ENCODE measurements around the gene NOL9.
"Not testable (repeated sequence)": the region's sequence is repeated elsewhere in the genome, so short reads cannot be mapped to it uniquely, and the experiment has no call there.

NOL9 gene

DNA sequence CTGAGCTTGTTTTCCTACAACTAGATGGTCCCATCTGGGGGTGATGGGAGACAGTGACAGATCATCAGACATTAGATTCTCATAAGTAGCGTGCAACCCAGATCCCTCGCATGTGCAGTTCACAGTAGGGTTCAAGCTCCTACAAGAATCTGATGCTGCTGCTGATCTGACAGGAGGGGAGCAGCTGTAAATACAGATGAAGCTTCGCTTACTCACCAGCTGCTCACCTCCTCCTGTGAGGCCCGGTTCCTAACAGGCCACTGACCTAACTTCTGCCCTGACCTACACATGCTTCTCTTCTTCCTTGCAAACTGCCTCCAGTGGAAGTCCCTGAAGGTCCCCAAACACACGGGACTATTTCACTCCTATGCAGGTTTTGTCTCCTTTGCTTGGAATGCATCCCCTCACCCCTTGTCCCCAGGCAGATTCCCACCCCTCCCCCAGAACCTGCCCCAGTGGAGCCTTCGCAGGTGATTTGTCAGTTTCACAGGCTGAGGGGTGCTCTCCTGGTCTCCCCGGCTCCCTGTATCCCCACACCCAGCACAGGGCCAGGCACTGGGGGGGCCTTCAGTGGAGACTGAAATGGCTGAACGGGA lies 19.8 kb upstream of the NOL9 start:
- in situ Hi-C loops (cut with MboI; ENCODE audit: low sequenced_read_pairs), result no loop called here

DNA sequence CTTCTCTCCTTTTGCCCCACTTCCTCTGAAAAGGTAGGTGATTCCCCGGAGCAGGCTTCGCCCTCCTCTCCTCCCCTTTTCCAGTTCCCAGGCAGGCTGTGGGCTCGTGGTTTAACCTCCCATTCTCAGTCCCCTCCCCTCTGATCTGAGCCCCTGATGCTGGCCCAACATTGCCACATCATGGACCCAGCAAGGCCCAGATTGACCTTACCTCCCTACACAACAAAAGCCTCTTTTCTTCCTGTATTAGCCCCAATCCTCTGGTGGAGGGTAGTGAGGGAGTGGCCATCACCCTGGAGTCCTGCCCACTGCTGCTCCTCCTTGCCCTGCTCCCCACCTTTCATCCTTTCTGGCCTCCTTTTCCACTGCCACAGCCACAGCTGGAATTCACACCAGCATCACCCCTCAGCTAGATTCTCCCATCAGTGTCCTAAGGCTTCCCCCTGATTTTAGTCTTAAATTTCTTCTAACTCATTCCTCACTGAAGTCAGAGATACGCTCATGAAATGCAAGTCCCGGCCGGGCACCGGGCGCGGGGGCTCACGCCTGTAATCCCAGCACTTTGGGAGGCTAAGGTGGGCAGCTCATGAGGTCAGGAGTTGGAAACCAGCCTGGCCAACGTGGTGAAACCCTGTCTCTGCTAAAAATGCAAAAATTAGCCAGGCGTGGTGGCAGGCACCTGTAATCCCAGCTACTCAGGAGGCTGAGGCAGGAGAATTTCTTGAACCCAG lies 18.5 kb upstream of the NOL9 start:
- in situ Hi-C loops (cut with MboI; ENCODE audit: low sequenced_read_pairs), result no loop called here

DNA sequence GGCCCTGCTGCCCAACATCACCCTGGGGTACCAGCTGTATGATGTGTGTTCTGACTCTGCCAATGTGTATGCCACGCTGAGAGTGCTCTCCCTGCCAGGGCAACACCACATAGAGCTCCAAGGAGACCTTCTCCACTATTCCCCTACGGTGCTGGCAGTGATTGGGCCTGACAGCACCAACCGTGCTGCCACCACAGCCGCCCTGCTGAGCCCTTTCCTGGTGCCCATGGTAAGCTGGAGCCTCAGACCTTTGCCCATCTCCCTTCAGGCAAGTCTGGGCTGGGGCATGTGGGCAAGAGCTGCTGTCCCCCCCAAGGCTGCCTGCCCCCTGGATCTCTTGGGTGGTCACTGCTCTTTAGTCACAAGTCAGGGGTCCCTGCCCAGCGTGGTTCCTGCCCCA lies 16.7 kb upstream of the NOL9 start:
- in situ Hi-C loops (cut with MboI; ENCODE audit: low sequenced_read_pairs), result no loop called here

DNA sequence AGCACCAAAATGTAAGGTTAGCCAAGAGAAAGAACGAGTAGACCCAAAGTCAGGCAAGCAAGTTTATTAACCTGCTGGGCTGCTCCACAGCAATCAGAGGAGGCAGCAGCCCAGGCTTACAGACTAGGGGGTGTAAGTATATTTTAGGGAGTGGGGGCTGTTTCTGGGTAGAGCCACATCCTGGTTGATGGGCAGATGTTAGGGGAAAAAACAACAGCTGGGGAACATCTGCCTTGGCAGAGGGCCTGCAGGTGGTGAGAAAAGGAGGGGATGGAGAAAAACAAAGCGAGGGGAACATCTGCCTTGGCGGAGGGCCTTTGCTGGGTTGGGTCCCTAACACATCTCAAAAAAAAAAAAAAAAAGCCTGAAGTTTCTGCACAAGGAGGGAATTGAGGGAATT lies 15.8 kb upstream of the NOL9 start:
- in situ Hi-C loops (cut with MboI; ENCODE audit: low sequenced_read_pairs), result no loop called here

DNA sequence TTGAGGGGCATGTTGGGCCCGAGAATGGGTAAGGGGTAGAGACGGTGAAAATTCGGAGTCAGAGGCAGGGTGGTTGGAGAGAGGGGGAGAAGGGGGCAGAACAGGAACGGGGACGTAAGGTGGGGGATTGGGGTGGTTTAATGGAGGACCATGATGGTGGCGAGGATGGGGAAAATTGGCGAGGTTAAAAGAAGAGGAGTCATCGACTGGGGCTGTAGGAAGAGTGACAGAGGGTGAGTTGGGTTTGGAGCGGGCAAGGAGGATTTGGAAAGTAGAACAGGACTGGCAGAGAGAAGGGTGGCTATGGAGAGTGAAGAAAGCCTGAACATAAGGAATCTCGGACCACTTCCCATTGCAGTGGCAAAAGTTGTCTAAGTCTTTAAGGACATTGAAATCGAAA lies 14.7 kb upstream of the NOL9 start:
- in situ Hi-C loops (cut with MboI; ENCODE audit: low sequenced_read_pairs), result no loop called here

DNA sequence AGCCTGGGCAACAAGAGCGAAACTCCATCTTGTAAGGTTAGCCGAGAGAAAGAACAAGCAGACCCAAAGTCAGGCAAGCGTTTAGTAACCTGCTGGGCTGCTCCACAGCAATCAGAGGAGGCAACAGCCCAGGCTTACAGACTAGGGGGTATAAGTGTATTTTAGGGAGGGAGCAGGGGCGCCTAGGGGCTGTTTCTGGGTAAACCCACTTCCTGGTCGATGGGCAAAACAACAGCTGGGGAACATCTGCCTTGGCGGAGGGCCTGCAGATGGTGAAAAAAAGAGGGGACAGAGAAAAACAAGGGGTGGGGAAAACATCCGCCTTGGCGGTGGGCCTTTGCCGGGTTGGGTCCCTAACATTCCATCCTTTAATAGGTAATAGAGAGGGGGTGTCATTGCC lies 6.0 kb upstream of the NOL9 start:
- in situ Hi-C loops (cut with MboI; ENCODE audit: low sequenced_read_pairs), result no loop called here

DNA sequence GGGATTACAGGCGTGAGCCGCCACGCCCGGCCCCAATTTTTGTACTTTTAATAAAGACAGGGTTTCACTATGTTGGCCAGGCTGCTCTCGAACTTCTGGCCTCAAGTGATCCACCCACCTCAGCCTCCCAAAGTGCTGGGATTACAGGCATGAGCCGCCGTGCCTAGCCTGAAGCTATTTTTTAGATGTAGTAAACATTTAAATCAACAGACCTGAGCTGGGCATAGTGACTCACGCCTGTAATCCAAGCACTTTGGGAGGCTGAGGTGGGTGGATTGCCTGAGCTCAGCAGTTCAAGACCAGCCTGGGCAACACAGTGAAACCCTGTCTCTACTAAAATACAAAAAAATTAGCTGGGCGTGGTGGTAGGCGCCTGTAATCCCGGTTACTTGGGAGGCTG lies 4.8 kb upstream of the NOL9 start:
- in situ Hi-C loops (cut with MboI; ENCODE audit: low sequenced_read_pairs), result not testable (repeated sequence)

DNA sequence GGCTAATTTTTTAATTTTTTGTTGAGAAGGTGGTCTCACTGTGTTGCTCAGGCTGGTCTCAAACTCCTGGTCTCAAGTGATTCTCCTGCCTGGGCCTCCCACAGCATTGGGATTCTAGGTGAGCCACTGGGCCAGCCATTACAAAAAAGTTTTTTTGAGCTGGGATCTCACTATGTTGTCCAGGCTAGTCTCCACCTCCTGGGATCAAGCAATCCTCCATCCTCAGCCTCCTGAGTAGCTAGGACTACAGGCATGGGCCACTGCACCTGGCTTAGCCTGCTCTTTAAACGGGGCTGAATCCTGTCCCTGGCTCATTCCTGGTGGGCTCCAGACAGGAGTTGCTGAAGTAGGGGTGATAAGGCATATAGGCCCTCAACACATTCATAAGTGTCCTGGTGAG lies 3.3 kb upstream of the NOL9 start:
- in situ Hi-C loops (cut with MboI; ENCODE audit: low sequenced_read_pairs), result no loop called here

DNA sequence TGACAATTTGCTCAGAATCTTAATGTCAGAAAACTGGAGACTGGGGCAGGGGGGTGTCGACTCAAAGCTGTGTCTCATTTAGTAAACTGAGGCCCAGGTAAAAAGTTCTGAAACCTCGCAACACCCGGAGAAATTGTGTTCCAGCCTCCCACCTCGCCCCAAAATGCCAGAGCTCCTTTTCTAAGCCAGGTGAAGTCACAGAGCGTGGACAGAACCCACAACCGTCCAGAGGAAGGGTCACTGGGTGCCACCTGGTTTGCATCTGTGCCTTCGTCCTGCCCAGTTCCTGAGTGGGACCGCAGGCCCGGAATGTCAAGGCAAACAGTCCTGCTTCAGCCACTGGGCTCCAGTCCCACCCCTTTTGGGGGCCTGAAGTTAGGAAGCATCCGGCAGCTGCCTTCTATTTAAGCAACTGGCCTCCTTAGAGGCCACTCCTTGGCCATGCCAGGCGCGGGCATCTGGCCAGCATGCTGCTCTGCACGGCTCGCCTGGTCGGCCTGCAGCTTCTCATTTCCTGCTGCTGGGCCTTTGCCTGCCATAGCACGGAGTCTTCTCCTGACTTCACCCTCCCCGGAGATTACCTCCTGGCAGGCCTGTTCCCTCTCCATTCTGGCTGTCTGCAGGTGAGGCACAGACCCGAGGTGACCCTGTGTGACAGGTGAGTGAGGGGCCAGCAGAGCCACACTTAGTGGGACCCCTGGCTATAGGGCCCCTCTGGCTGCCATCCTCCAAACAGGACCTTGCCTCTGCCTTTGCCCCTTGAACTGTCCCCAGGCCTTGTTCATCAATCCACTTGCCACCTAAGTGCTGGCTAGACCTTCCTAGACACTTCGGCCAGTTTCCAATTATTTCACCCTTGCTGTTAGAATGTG lies 830 bp upstream of the NOL9 start, which contains the start of gene TAS1R1:
TSS of gene TAS1R1 (plus strand) at position 401 of the 872 bp plus-strand sequence. CDS start at position 468, 67 bp downstream.
- in situ Hi-C loops (cut with MboI; ENCODE audit: low sequenced_read_pairs), result no loop called here

DNA sequence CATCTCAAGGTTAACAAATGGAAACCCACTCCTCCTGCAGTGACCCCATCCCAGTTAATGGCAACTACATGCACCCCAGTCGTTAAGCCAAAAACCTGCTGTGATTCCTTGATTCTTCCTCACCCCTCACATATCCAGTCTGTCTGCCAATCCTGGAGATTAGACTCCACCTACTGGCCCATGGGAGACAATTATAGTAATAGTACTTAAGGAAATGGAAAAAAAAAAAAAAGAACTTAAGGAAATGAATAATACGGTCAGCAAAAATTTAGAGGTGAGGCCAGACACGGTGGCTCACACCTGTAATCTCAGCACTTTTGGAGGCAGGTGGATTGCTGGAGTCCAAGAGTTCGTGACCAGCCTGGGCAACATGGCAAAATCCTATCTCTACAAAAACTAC lies 7.0 kb downstream of the NOL9 start:
- in situ Hi-C loops (cut with MboI; ENCODE audit: low sequenced_read_pairs), result no loop called here

DNA sequence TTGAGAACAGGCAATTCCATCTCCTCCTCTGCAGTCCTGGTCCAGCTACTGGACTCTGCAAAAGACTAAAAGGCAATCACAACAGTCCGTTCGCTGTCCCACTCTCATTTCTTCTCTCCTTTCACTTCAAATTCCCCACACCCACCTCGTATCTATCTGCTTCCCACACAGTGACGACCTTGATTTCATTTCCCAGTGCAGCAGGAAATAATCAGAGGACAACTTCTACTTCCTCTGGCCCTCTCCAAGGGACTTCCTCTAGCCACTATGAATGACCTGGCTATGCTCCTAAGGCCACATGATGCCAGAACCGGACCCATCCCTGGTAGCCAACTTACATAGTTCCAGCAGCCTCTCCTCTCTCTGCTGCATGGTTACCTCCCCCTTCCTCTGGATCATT lies 8.0 kb downstream of the NOL9 start:
- in situ Hi-C loops (cut with MboI; ENCODE audit: low sequenced_read_pairs), result no loop called here

DNA sequence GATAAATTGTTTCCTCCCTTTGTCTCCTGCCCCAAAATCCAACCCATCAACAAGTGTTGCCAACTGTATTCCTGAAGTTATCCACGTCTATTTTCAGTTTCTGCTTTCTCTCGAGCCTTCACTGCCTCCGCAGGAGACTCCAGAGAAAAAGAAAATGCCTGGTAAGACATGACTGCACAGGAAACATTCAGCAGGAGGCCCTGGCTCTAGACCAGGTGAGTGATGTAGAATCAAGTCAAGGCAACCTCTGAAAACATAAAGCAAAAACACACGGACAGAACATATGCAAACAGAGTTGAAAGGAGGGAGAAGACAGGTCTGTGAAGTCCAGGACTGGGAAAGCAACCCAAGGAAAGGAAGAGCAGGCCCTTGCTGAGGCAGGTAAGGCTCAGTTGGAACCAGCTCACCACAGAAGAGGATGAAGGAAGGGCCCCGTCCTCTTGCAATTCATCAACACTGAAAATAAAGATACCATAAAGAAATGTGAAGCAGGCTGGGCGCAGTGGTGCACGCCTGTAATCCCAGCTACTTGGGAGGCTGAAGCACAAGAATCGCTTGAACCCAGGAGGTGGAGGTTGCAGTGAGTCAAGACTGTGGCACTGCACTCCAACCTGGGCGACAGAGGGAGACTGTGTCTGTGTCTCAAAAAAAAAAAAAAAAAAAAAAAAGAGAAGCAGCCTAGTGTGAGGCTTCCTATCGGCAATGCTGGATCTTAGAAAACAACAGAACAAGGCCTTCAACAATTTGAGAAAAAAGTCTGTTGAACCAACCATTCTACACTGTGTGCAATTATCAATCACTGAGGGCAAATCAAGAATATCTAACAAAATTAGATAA lies 8.8 kb downstream of the NOL9 start:
- in situ Hi-C loops (cut with MboI; ENCODE audit: low sequenced_read_pairs), result no loop called here

DNA sequence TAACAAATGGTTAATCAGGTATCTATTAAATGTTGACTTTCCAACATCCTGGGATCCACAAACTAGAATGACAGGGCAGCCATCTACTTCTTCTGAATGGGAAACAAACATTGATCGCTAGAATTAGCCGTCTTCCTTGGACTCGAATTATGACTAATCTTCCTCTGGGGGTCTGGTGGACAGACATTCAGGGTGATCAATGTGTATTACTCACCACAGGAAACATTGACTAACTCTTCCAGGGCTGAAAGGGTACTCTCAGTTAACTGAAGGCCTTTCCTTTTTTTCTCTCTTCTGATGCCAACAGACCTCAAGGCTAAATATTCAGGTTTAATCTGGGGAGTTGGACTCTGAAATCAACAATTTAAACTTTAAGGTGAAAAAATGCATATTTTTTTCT lies 9.5 kb downstream of the NOL9 start:
- in situ Hi-C loops (cut with MboI; ENCODE audit: low sequenced_read_pairs), result no loop called here

DNA sequence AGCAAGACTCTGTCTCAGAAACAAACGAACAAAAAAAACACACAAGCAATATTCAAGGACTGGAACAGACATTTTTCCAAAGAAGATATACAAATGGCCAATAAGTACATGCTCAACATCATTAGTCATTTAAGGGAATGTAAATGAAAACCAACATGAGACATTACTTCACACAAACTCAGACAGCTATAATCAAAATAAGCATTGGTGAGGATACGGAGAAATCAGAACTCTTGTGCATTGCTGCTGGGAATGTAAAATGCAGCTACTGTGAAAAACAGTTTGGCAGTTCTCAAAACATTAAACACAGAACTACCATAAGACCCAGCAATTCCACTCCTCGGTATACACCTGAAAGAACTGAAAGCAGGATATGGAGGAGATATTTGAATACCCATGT lies 15.4 kb downstream of the NOL9 start:
- in situ Hi-C loops (cut with MboI; ENCODE audit: low sequenced_read_pairs), result no loop called here

DNA sequence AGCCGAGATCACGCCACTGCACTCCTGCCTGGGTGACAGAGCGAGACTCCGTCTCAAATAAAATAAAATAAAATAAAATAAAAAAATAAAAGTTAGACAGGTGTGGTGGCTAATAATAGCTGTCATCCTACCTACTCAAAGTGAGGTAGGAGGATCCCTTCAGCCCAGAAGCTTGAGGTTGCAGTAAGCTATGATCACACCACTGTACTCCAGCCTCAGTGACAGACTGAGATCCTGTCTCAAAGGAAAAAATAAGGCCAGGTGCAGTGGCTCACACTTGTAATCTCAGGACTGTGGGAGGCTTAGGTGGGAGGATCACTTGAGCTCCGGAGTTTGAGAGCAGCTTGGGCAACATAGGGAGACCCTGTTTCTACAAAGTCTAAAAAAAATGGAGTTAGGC lies 18.0 kb downstream of the NOL9 start:
- in situ Hi-C loops (cut with MboI; ENCODE audit: low sequenced_read_pairs), result no loop called here

DNA sequence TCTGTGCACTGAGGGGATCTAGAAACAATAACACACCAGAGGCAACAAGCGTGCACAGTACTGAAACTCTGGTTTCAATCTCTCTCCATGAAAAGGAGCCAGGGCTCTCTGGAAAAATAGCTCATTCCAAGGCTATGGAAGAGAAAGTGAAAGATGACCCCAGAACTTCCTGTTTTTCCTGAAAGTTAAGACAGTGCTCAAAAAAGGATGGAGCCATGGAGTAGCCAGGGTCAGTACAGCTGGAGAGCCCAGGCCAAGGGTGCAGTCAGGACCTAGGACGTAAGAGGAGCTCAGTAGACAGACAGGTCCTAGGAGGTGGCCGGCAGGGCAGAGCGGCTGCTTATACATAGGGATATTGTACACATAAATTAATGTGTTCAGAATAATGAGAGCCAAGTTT lies 19.1 kb downstream of the NOL9 start:
- in situ Hi-C loops (cut with MboI; ENCODE audit: low sequenced_read_pairs), result no loop called here

DNA sequence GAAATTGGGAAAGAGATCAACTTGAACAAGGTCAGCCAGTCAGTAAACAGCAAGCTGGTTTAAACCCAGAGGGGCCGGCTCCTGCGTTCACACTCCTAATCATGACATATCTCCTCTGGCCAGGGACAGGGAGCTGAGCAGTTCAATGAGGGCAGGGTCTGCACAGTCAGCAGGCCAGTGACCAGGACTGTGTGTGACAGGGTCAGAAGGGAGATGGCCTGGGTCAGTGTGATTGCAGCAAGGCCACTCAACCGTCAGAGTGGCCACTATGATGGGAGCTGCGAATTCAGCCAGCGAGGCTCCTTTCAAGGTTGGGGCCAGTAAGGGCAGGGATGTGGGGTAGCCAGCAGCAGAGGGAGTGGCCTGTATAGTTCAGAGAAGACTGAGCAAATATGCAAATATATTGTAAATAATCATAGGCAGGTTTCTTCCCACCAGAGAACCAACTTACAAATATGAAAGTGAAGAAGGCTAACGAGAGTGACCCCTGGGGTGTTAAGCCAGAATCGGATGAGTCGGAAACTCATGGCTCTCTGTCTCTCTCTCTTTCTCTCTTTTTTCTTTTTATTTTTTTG lies 20.0 kb downstream of the NOL9 start:
- in situ Hi-C loops (cut with MboI; ENCODE audit: low sequenced_read_pairs), result no loop called here

DNA sequence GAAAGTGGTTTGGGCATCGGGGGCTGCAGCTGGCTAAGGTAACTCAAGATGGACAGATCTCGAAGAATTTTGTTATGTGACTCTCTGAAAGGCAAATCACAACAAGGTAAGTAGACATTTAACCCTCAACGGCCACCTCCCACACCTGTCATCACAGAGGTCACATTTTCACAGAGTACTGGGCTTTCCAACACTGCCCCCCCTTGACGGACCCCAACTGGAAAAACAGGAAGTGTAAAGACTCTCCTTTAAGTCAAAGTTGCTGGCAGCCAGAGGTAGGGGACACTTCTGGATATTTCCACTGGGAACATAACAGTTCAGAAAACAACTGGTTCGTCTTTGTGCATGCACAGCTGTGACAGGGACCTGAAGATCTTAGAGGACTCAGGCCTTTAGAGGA lies 22.3 kb downstream of the NOL9 start:
- in situ Hi-C loops (cut with MboI; ENCODE audit: low sequenced_read_pairs), result no loop called here

DNA sequence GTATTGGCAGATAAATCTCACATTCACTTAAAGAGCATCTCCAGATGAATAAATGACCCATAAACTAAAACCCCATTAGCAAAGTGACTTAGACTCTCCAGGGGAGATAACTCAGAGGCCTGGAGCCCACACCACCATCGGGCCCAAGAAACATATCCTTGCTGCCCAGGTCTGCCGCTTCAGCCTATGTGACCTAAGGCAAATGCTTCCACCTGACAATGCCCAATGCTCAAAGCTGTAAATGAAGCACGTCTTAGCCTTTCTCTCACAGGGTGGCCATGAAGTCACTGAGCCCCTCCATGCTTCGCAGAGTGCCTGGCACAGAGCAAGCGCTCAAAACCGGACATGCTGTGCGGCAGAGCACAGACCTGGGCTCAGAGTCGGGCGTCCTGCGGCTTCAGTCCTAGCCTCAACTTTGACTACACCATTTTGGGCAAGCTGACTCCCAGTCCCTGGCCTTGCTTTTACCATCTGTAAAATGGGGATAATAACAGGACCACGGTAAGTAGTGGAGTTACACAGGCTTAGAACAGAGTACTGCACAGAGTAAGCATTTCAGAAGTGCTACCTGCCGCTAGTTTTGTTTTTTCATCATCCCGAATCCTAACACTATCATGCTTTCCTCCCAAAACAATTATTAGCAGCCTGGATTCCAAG lies 23.7 kb downstream of the NOL9 start:
- in situ Hi-C loops (cut with MboI; ENCODE audit: low sequenced_read_pairs), result no loop called here

DNA sequence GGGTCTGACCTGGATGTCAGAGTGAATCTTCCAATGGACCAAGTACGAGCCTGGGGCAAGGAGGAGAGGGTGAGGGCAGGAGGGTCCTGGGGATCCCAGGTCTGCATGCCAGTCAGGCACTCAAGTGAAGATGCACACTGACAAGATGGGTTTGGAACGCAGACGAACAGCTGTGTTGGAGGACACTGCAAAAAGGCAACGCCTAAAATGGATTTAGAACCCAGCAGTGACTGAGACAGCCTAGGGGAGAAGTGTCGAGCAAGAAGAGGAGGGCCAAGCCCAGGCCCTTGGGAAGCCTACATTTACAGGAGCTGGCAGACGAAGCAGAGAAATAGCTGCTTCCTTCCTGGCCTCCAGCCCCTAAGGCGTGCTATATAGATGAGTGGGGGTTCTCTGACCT lies 25.8 kb downstream of the NOL9 start:
- in situ Hi-C loops (cut with MboI; ENCODE audit: low sequenced_read_pairs), result no loop called here
